ENCODE results near the gene F2RL2. TPM values are rescaled to one million over a fixed set of nuclear protein-coding genes. Genes with fewer than 3 reads are reported as not detected.

The F2RL2 gene
- total RNA-seq, 1 donor from 2014 or later: 26.0 TPM

- Histone ChIP-seq H3K4me1 (ENCODE audit: insufficient read depth, low read length) (no peaks in the 10 kb centered on the region), H2AFZ (ENCODE audit: low read depth, low read length) (no peak overlapping the region), H3K9me3 (ENCODE audit: insufficient read depth, low read depth, low read length) (no peaks in the 10 kb centered on the region), H3K27me3 (ENCODE audit: insufficient read depth, low read length) (no peaks in the 10 kb centered on the region), H3K4me3 (ENCODE audit: insufficient read depth, low read depth, low read length) (no peak overlapping the region), H3K9ac (ENCODE audit: low read length) (no peak overlapping the region), H3K4me2 (ENCODE audit: low read length) (no peak overlapping the region), H4K20me1 (ENCODE audit: insufficient read depth, low read length) (no peaks in the 10 kb centered on the region), H3K79me2 (ENCODE audit: insufficient read depth, low read length) (no peaks in the 10 kb centered on the region), H3K27ac (ENCODE audit: low read depth, low read length) (no peak overlapping the region), H3K36me3 (ENCODE audit: insufficient read depth, low read length) (no peaks in the 10 kb centered on the region)
- Mint-ChIP-seq H3K9me3 (ENCODE audit: unreplicated experiment) (no peaks in the 10 kb centered on the region), H3K27me3 (ENCODE audit: low read depth, unreplicated experiment) (peaks cover 7% of the 10 kb centered on the region), H3K4me1 (ENCODE audit: low read depth, unreplicated experiment) (no peaks in the 10 kb centered on the region), H3K4me3 (ENCODE audit: unreplicated experiment) (no peak overlapping the region), H3K36me3 (ENCODE audit: low read depth, unreplicated experiment) (no peaks in the 10 kb centered on the region), H3K27ac (ENCODE audit: unreplicated experiment) (no peak overlapping the region)
- FAIRE-seq (no peak), DNase-seq (ENCODE audit: low read depth) (no peak)
- TF ChIP-seq EZH2 (IDR thresholded peaks at IDR 0.05; ENCODE audit: insufficient read depth, low read length) (no peak), CTCF (IDR thresholded peaks at IDR 0.05; ENCODE audit: insufficient read depth, low read depth, low read length) (peak; percentile 14)
Measured at GRCh38 chr5:76571559-76571958, 51.6 kb downstream of the F2RL2 start.

- no peaks in the 10 kb centered on the region for H3K36me3 ChIP-seq (ENCODE audit: insufficient read depth, low read length)
- H2AFZ ChIP-seq (ENCODE audit: low read depth, low read length): no peak overlapping the region
- H3K9me3 Mint-ChIP-seq (ENCODE audit: unreplicated experiment): no peaks in the 10 kb centered on the region
- no peak overlapping the region for H3K27ac ChIP-seq (ENCODE audit: low read depth, low read length)
- no peaks in the 10 kb centered on the region for H3K9me3 ChIP-seq (ENCODE audit: insufficient read depth, low read depth, low read length)
- no peak overlapping the region for H3K9ac ChIP-seq (ENCODE audit: low read length)
- H4K20me1 ChIP-seq (ENCODE audit: insufficient read depth, low read length): no peaks in the 10 kb centered on the region
- no peaks in the 10 kb centered on the region for H3K79me2 ChIP-seq (ENCODE audit: insufficient read depth, low read length)
- H3K27me3 Mint-ChIP-seq (ENCODE audit: low read depth, unreplicated experiment): peaks cover 10% of the 10 kb centered on the region
- no peaks in the 10 kb centered on the region for H3K4me1 Mint-ChIP-seq (ENCODE audit: low read depth, unreplicated experiment)
- no peaks in the 10 kb centered on the region for H3K36me3 Mint-ChIP-seq (ENCODE audit: low read depth, unreplicated experiment)
- no peak overlapping the region for H3K27ac Mint-ChIP-seq (ENCODE audit: unreplicated experiment)
- DNase-seq (ENCODE audit: low read depth): no peak
- peaks cover 2% of the 10 kb centered on the region for H3K27me3 ChIP-seq (ENCODE audit: insufficient read depth, low read length)
- no peaks in the 10 kb centered on the region for H3K4me1 ChIP-seq (ENCODE audit: insufficient read depth, low read length)
- no peak for TF ChIP-seq CTCF (IDR thresholded peaks at IDR 0.05; ENCODE audit: insufficient read depth, low read depth, low read length)
- TF ChIP-seq EZH2 (IDR thresholded peaks at IDR 0.05; ENCODE audit: insufficient read depth, low read length): no peak
- H3K4me3 Mint-ChIP-seq (ENCODE audit: unreplicated experiment): no peak overlapping the region
- H3K4me3 ChIP-seq (ENCODE audit: insufficient read depth, low read depth, low read length): no peak overlapping the region
- H3K4me2 ChIP-seq (ENCODE audit: low read length): no peak overlapping the region
- no peak for FAIRE-seq
Measured at GRCh38 chr5:76570153-76570552, 53.0 kb downstream of the F2RL2 start.

Other genes with a start within 250 kb of the F2RL2 start
- 1.9 and 2.9 TPM in 2 replicates for gene IQGAP2, start 220.1 kb downstream of the F2RL2 start, total RNA-seq
- 285 and 331 TPM in 2 replicates for gene F2R, start 92.7 kb upstream of the F2RL2 start, total RNA-seq
- gene F2RL1, start 195.6 kb upstream of the F2RL2 start, total RNA-seq: 140 and 164 TPM in 2 replicates
- gene S100Z, start 226.6 kb upstream of the F2RL2 start, total RNA-seq: not detected in 2 replicates